Loucy (cell line): ENCODE data around the gene SERINC4.
"Not testable (repeated sequence)": the region's sequence is repeated elsewhere in the genome, so short reads cannot be mapped to it uniquely, and the experiment has no call there.

Experiments used
- CTCF ChIP-seq: fragments of 200-600 bp; sonication (generic); conservative IDR thresholded peaks from 2 replicates; pipeline ENCODE4 v1.5.1; 2014; ENCODE audit warnings: mild to moderate bottlenecking, antibody characterized with exemption, low read length
- EZH2phosphoT487 ChIP-seq: fragments of 200-600 bp; IDR thresholded peaks from 2 replicates; pipeline ENCODE4 v1.6.1; 2018; ENCODE audit warnings: antibody characterized with exemption, mild to moderate bottlenecking, moderate library complexity, borderline replicate concordance

DNA sequence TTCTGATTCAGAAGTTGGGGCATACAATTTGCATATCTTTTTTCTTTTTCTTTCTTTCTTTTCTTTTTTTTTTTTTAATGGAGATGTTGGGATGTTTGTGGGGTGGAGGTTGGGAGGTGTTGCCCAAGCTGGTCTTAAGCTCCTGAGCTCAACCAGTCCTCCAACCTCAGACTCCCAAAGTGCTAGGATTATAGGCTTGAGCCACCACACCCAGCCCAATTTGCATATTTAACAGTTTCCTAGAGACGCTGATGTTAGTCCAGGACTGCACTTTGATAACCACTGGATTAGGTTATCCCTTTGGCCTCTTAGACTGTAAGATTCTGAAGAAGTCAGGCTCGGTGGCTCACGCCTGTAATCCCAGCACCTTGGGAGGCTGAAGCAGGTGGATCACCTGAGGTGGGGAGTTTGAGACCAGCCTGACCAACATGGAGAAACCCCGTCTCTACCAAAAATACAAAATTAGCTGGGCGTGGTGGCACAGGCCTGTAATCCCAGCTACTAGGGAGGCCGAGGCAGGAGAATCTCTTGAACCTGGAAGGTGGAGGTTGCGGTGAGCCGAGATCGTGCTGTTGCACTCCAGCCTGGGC lies 30.0 kb upstream of the SERINC4 start:
- TF ChIP-seq CTCF, EZH2phosphoT487: not testable (repeated sequence)
